Activated CD8-positive, alpha-beta memory T cell treated with anti-CD3 and anti-CD28 coated beads for 1 hour (primary cell): ENCODE data around the gene G3BP1.
"Not testable (repeated sequence)": the region's sequence is repeated elsewhere in the genome, so short reads cannot be mapped to it uniquely, and the experiment has no call there.

ENCODE experiments used
- DNase-seq, 2 donors: peaks; one replicate each; pipeline ENCODE4 v3.0.0-alpha.2; 2020; ENCODE audit warnings: low read depth in 1 of 2; ENCODE audit errors: extremely low read depth in 1 of 2

The G3BP1 gene

GRCh38 chr5:151771259-151772028, at the start of gene G3BP1:
Gene G3BP1 (plus strand): TSS chr5:151771954. CDS start chr5:151786621, 14,667 bp downstream.
- peak; percentile 96 to 98 for DNase-seq

- DNase-seq: no peak
These were observed 49.2 kb upstream of the G3BP1 start for GRCh38 chr5:151722546-151722945.

GRCh38 chr5:151724360-151724759, 47.4 kb upstream of the G3BP1 start:
- no peak for DNase-seq

- not testable (repeated sequence) for DNase-seq
These were observed 42.2 kb upstream of the G3BP1 start for GRCh38 chr5:151729597-151729996.

- DNase-seq: no peak
These were observed 41.4 kb upstream of the G3BP1 start for GRCh38 chr5:151730381-151730780.

GRCh38 chr5:151733358-151734063, 38.2 kb upstream of the G3BP1 start:
- no peak for DNase-seq

GRCh38 chr5:151734064-151734408, 37.7 kb upstream of the G3BP1 start:
- DNase-seq: no peak

- DNase-seq: no peak
These were observed 36.1 kb upstream of the G3BP1 start for GRCh38 chr5:151735646-151736045.

GRCh38 chr5:151737431-151737830, 34.3 kb upstream of the G3BP1 start:
- no peak for DNase-seq

- no peak for DNase-seq
These were observed 33.5 kb upstream of the G3BP1 start for GRCh38 chr5:151738125-151738848.

- DNase-seq: no peak
These were observed 32.4 kb upstream of the G3BP1 start for GRCh38 chr5:151739395-151739794.

GRCh38 chr5:151739939-151740335, 31.8 kb upstream of the G3BP1 start:
- DNase-seq: no peak

- no peak for DNase-seq
These were observed 31.3 kb upstream of the G3BP1 start for GRCh38 chr5:151740336-151740942.

- no peak for DNase-seq
These were observed 30.8 kb upstream of the G3BP1 start for GRCh38 chr5:151740958-151741373.

- DNase-seq: no peak
These were observed 29.9 kb upstream of the G3BP1 start for GRCh38 chr5:151741678-151742423.

- DNase-seq: no peak
These were observed 28.9 kb upstream of the G3BP1 start for GRCh38 chr5:151742870-151743294.

GRCh38 chr5:151743530-151743929, 28.2 kb upstream of the G3BP1 start:
- no peak for DNase-seq

GRCh38 chr5:151745071-151745705, 26.6 kb upstream of the G3BP1 start:
- no peak for DNase-seq

- DNase-seq: no peak
These were observed 21.6 kb upstream of the G3BP1 start for GRCh38 chr5:151750121-151750520.

GRCh38 chr5:151751091-151751490, 20.7 kb upstream of the G3BP1 start:
- no peak for DNase-seq
